A549 (cell line): ENCODE data around the gene FCHO2.

Experiments used
- BHLHE40 ChIP-seq: IDR thresholded peaks from 2 replicates; pipeline ENCODE4 v1.6.1; 2012; ENCODE audit warnings: low read depth, low read length, inconsistent platforms
- CHD2 ChIP-seq: fragments of 150-350 bp; IDR thresholded peaks from 2 replicates; pipeline ENCODE4 v1.6.1; 2014; ENCODE audit warnings: low read length; ENCODE audit not compliant: partially characterized antibody
- NFE2L2 ChIP-seq: fragments of 150-350 bp; conservative IDR thresholded peaks from 2 replicates; pipeline ENCODE4 v1.6.1; 2014; ENCODE audit warnings: low read length
- POLR2AphosphoS2 ChIP-seq: conservative IDR thresholded peaks from 2 replicates; pipeline ENCODE4 v1.6.1; 2012; ENCODE audit warnings: low read length, improper control_type of control experiment, inconsistent platforms
- SMC3 ChIP-seq: fragments of >200 bp; sonication (Bioruptor Twin); formaldehyde crosslinking; IDR thresholded peaks from 3 replicates; pipeline ENCODE4 v1.6.1; 2018; ENCODE audit warnings: inconsistent platforms
- TP53 ChIP-seq: fragments of 250-450 bp; sonication (Bioruptor Pico); IDR thresholded peaks from 2 replicates; pipeline ENCODE4 v1.5.0; 2021; ENCODE audit warnings: mild to moderate bottlenecking, moderate library complexity
- ZFP36 ChIP-seq: fragments of 450-650 bp; IDR thresholded peaks from 2 replicates; pipeline ENCODE4 v1.6.1; 2014; ENCODE audit warnings: borderline replicate concordance; ENCODE audit not compliant: partially characterized antibody
- TF ChIP-seq, protein P1 (sequence below): fragments of 200-600 bp; sonication (generic); IDR thresholded peaks from 2 replicates; pipeline ENCODE4 v1.6.1; 2016; ENCODE audit warnings: antibody characterized with exemption, mild to moderate bottlenecking, moderate library complexity
- TF ChIP-seq, protein P2 (sequence below): fragments of 450-650 bp; IDR thresholded peaks from 2 replicates; pipeline ENCODE4 v1.6.1; 2014; ENCODE audit warnings: antibody characterized with exemption
- TF ChIP-seq, protein P3 (sequence below): fragments of >200 bp; sonication (Bioruptor Twin); formaldehyde crosslinking; IDR thresholded peaks from 3 replicates; pipeline ENCODE4 v1.5.1; 2016

DNA sequence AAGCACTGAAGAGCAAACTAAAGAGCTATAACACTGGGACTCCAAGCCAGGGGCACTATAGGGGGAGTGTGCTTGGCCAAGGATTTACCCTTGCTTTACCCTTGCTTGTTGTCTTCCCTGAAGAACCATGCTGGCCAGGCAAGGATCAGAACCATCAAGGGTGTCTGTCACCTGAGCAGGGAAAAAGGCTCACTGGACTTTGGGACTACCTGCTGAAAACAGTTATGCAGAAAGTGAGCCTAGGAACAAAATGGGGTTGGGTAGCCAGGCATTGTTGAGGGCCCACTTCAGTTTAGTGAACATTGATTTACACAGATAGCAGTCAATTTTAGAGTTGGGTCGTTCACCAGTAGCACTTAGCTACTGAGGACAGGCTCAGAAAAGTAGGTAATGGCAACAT is 156.5 kb downstream of the FCHO2 start:
- TF ChIP-seq TP53 (CRISPR knock-in tag) (no peak), CHD2 (no peak), POLR2AphosphoS2 (no peak), SMC3 (no peak), NFE2L2 (no peak), BHLHE40 (no peak), ZFP36 (no peak)
- TF ChIP-seq, protein P1, sequence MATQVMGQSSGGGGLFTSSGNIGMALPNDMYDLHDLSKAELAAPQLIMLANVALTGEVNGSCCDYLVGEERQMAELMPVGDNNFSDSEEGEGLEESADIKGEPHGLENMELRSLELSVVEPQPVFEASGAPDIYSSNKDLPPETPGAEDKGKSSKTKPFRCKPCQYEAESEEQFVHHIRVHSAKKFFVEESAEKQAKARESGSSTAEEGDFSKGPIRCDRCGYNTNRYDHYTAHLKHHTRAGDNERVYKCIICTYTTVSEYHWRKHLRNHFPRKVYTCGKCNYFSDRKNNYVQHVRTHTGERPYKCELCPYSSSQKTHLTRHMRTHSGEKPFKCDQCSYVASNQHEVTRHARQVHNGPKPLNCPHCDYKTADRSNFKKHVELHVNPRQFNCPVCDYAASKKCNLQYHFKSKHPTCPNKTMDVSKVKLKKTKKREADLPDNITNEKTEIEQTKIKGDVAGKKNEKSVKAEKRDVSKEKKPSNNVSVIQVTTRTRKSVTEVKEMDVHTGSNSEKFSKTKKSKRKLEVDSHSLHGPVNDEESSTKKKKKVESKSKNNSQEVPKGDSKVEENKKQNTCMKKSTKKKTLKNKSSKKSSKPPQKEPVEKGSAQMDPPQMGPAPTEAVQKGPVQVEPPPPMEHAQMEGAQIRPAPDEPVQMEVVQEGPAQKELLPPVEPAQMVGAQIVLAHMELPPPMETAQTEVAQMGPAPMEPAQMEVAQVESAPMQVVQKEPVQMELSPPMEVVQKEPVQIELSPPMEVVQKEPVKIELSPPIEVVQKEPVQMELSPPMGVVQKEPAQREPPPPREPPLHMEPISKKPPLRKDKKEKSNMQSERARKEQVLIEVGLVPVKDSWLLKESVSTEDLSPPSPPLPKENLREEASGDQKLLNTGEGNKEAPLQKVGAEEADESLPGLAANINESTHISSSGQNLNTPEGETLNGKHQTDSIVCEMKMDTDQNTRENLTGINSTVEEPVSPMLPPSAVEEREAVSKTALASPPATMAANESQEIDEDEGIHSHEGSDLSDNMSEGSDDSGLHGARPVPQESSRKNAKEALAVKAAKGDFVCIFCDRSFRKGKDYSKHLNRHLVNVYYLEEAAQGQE: no peak
- TF ChIP-seq, protein P2, sequence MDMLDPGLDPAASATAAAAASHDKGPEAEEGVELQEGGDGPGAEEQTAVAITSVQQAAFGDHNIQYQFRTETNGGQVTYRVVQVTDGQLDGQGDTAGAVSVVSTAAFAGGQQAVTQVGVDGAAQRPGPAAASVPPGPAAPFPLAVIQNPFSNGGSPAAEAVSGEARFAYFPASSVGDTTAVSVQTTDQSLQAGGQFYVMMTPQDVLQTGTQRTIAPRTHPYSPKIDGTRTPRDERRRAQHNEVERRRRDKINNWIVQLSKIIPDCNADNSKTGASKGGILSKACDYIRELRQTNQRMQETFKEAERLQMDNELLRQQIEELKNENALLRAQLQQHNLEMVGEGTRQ: no peak
- TF ChIP-seq, protein P3, sequence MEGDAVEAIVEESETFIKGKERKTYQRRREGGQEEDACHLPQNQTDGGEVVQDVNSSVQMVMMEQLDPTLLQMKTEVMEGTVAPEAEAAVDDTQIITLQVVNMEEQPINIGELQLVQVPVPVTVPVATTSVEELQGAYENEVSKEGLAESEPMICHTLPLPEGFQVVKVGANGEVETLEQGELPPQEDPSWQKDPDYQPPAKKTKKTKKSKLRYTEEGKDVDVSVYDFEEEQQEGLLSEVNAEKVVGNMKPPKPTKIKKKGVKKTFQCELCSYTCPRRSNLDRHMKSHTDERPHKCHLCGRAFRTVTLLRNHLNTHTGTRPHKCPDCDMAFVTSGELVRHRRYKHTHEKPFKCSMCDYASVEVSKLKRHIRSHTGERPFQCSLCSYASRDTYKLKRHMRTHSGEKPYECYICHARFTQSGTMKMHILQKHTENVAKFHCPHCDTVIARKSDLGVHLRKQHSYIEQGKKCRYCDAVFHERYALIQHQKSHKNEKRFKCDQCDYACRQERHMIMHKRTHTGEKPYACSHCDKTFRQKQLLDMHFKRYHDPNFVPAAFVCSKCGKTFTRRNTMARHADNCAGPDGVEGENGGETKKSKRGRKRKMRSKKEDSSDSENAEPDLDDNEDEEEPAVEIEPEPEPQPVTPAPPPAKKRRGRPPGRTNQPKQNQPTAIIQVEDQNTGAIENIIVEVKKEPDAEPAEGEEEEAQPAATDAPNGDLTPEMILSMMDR: no peak
